ENCODE results near the gene MAP4K3. TPM values are rescaled to one million over a fixed set of nuclear protein-coding genes. Genes with fewer than 3 reads are reported as not detected.

The MAP4K3 gene
- 29.0 and 35.5 TPM in 2 replicates for total RNA-seq (2021)
- percentile 90 among the genes with signal in this experiment for Bru-seq, nascent RNA
- BruChase-seq, experiment 1, labeled RNA remaining after a 2-hour chase = percentile 81 among the genes with signal in this experiment
- BruChase-seq, experiment 2, labeled RNA remaining after a 6-hour chase = percentile 66 among the genes with signal in this experiment
- long read RNA-seq, full-length matches to known transcripts = 32 of 45 reads
- long read RNA-seq, partial matches to known transcripts = 4 of 45 reads
- long read RNA-seq, other reads (novel, unspliced or antisense) = 9 of 45 reads

DNA sequence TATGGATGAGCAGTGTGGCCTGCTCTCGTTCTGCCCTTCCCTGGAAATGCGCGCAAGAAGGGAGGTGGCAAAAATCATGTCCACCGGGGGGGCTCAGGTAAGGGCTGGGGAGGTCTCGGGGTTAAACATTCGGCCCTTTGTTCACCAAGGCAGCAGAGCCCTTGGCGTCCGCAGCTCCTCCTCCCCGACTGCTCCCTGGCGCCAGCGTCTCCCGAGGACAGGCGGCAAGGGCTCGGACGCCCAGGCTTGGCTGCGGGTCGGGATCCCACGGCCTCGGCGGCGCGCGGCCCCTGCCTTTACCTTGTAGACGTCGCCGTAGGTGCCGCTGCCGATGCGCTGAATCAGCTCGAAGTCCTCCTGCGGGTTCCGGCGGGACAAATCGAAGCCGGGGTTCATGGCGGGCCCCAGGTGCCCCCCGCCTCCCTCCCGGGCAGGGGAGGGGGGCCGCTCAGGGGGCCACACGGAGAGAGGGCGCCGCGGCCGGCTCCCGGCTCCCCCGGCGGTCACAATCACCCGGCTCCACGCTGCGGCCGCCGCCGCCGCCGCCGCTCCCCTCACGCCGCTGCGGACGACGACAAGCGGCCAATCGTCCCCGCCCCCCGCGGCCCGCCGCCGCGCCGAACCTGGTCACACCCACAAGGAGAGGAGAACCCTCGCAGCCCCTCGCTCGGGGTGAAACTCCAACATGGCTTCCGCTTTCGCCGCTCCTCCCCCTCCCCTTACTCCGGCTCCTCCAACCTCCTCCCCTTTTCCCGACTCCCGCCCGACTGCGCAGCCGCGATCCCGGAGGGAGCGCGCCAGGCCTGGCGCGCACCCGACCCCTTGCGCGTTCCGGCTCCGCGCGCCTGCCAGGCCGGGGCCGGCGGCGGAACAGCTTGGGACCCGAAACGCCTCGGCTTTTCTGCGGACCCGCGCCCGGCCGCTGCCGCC is at the start of gene MAP4K3:
MAP4K3 (minus strand) TSS at position 694 of the 930 bp plus-strand sequence; CDS start at position 396, 298 bp downstream.
- no peaks in the 10 kb centered on the region for H3K36me3 ChIP-seq (ENCODE audit: insufficient read depth, low read length, poor library complexity, severe bottlenecking)
- H3K27ac ChIP-seq (ENCODE audit: low read depth, low read length, poor library complexity, severe bottlenecking) = peak within 1 kb of the TSS; percentile 92
- peak; percentile 97 for DNase-seq (ENCODE audit: low spot score)
- no TSS peak for BruUV-seq (replicated peaks)
- ChIA-PET CTCF (no interaction called here), POLR2A (ENCODE audit: low non-redundant PET) (no interaction called here)
- peak within 1 kb of the TSS; percentile 87 for H3K4me3 ChIP-seq (ENCODE audit: low read depth, low read length, poor library complexity, severe bottlenecking)
- H3K9me3 ChIP-seq (ENCODE audit: low read depth, low read length, poor library complexity, severe bottlenecking) = no peaks in the 10 kb centered on the region
- intact Hi-C loops (cut with micrococcal nuclease; ENCODE audit: unreplicated experiment) = no loop called here
- H3K27me3 ChIP-seq (replicated peaks; ENCODE audit: insufficient read depth, low read depth, low read length, poor library complexity) = no peaks in the 10 kb centered on the region
- TF ChIP-seq EZH2 (IDR thresholded peaks at IDR 0.05; ENCODE audit: borderline replicate concordance, low read depth, low read length, poor library complexity, severe bottlenecking) = no peak
- TF ChIP-seq, protein P1, sequence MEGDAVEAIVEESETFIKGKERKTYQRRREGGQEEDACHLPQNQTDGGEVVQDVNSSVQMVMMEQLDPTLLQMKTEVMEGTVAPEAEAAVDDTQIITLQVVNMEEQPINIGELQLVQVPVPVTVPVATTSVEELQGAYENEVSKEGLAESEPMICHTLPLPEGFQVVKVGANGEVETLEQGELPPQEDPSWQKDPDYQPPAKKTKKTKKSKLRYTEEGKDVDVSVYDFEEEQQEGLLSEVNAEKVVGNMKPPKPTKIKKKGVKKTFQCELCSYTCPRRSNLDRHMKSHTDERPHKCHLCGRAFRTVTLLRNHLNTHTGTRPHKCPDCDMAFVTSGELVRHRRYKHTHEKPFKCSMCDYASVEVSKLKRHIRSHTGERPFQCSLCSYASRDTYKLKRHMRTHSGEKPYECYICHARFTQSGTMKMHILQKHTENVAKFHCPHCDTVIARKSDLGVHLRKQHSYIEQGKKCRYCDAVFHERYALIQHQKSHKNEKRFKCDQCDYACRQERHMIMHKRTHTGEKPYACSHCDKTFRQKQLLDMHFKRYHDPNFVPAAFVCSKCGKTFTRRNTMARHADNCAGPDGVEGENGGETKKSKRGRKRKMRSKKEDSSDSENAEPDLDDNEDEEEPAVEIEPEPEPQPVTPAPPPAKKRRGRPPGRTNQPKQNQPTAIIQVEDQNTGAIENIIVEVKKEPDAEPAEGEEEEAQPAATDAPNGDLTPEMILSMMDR (conservative IDR thresholded peaks at IDR 0.05; ENCODE audit: low read depth, low read length) = no peak
- H3K4me1 ChIP-seq (ENCODE audit: insufficient read depth, low read length, poor library complexity, severe bottlenecking) = peaks cover 39% of the 10 kb centered on the region

DNA sequence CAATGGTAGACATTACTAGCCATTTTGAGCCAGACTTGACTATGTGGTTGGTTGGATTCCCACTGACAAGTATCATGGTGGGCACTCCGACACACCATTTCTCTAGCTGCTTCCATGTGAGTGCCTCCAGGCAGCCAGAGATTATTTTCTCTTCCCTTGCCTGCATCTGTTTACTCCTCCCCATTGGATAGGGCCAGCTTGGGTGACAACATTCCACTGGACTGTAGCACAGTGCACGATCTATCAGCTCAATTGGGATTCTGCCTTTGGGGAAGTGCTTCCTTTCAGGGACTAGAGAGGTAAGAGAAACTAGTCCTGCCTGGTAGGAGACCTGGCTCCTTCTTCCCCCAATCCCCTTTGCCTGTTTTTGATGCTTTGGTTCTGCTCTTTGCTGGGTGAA is 49.0 kb upstream of the MAP4K3 start:
- no peak overlapping the region for H3K27ac ChIP-seq (ENCODE audit: low read depth, low read length, poor library complexity, severe bottlenecking)
- no TSS peak for BruUV-seq (replicated peaks)
- H3K9me3 ChIP-seq (ENCODE audit: low read depth, low read length, poor library complexity, severe bottlenecking) = no peaks in the 10 kb centered on the region
- H3K4me1 ChIP-seq (ENCODE audit: insufficient read depth, low read length, poor library complexity, severe bottlenecking) = peaks cover 7% of the 10 kb centered on the region
- no peak for TF ChIP-seq EZH2 (IDR thresholded peaks at IDR 0.05; ENCODE audit: borderline replicate concordance, low read depth, low read length, poor library complexity, severe bottlenecking)
- TF ChIP-seq, protein P1 (conservative IDR thresholded peaks at IDR 0.05; ENCODE audit: low read depth, low read length) = no peak
- H3K36me3 ChIP-seq (ENCODE audit: insufficient read depth, low read length, poor library complexity, severe bottlenecking) = no peaks in the 10 kb centered on the region
- CTCF ChIA-PET = no interaction called here
- no peak for DNase-seq (ENCODE audit: low spot score)
- POLR2A ChIA-PET (ENCODE audit: low non-redundant PET) = no interaction called here
- no peaks in the 10 kb centered on the region for H3K27me3 ChIP-seq (replicated peaks; ENCODE audit: insufficient read depth, low read depth, low read length, poor library complexity)
- intact Hi-C loops (cut with micrococcal nuclease; ENCODE audit: unreplicated experiment) = no loop called here
- no peak overlapping the region for H3K4me3 ChIP-seq (ENCODE audit: low read depth, low read length, poor library complexity, severe bottlenecking)

DNA sequence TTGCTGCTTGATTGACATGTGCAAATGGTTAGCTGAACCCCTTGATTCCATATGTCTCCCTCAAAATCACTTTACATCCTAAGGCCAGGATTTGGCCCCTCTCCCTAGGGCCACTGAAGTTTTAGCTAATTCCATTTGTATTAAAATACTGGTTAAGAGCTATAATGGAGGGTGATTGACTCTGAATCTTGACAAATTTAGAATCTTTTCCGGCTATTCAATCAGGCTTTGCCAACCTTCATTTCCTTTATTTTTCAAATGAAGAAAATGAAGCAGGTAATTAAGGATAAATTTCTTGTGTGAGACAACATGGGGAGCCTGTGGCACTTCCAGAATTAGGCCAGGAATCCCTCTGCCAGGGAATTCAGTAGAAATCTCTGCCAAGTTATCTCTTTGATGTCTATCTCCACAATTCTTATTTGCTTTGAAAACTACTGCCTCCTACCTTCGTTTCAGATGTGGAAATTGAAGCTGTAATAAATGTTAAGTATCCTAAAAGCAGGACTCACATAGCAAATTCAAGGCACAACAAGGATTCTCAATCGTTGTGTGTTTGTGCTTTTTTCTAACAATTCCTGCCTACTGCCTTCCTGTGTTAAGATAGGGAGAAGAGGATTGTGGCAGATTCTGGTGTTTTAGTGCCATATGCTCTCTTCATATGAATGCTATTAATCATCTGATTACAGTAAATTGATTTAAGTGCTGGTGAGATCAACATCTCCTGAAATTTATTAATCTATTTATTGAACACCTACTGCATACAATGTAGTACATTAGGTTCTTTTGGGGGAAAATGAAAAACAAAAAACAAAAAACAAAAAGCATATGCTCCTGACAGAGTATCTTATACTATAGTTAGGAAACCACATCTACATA is 47.8 kb upstream of the MAP4K3 start:
- no TSS peak for BruUV-seq (replicated peaks)
- CTCF ChIA-PET = no interaction called here
- intact Hi-C loops (cut with micrococcal nuclease; ENCODE audit: unreplicated experiment) = no loop called here

More for the DNA sequence above, 47.8 kb upstream of the MAP4K3 start:
- Histone ChIP-seq H3K9me3 (ENCODE audit: low read depth, low read length, poor library complexity, severe bottlenecking) (no peaks in the 10 kb centered on the region), H3K27ac (ENCODE audit: low read depth, low read length, poor library complexity, severe bottlenecking) (no peak overlapping the region), H3K36me3 (ENCODE audit: insufficient read depth, low read length, poor library complexity, severe bottlenecking) (no peaks in the 10 kb centered on the region), H3K27me3 (replicated peaks; ENCODE audit: insufficient read depth, low read depth, low read length, poor library complexity) (no peaks in the 10 kb centered on the region), H3K4me1 (ENCODE audit: insufficient read depth, low read length, poor library complexity, severe bottlenecking) (peaks cover 7% of the 10 kb centered on the region), H3K4me3 (ENCODE audit: low read depth, low read length, poor library complexity, severe bottlenecking) (no peak overlapping the region)
- TF ChIP-seq, protein P1 (conservative IDR thresholded peaks at IDR 0.05; ENCODE audit: low read depth, low read length) = no peak
- no peak for TF ChIP-seq EZH2 (IDR thresholded peaks at IDR 0.05; ENCODE audit: borderline replicate concordance, low read depth, low read length, poor library complexity, severe bottlenecking)
- POLR2A ChIA-PET (ENCODE audit: low non-redundant PET) = no interaction called here
- DNase-seq (ENCODE audit: low spot score) = no peak

Measured in A673 (cell line).